Breast epithelium (tissue), 4 donors: Measurements from ENCODE around the gene SCTR. TPM values are rescaled to one million over a fixed set of nuclear protein-coding genes. Genes with fewer than 3 reads are reported as not detected.

ENCODE experiments used
- DNase-seq, 2 donors: peaks; one replicate each; pipeline ENCODE4 v3.0.0-alpha.2; 2019; ENCODE audit warnings: low spot score in 2 of 2
- H3K27ac ChIP-seq, 2 donors: fragments of 200-600 bp; sonication (generic) in 1 of 2; one replicate each; pipeline ENCODE4 v1.5.1; 2016 to 2019; ENCODE audit warnings: mild to moderate bottlenecking in 1 of 2
- H3K27me3 ChIP-seq, 2 donors: fragments of 200-600 bp; sonication (generic) in 1 of 2; one replicate each; pipeline versions ENCODE4 v1.5.1 to v1.6.0; 2017 to 2019; ENCODE audit warnings: control low read depth in 1 of 2, mild to moderate bottlenecking in 1 of 2
- H3K36me3 ChIP-seq: fragments of 200-600 bp; one replicate; pipeline ENCODE4 v1.5.1; 2019
- H3K4me1 ChIP-seq, 2 donors: fragments of 200-600 bp; sonication (generic); one replicate each; pipeline ENCODE4 v1.5.1; 2016 to 2019; ENCODE audit warnings: control low read depth in 1 of 2
- H3K4me3 ChIP-seq, 3 donors: fragments of 200-600 bp; sonication (generic); 1 replicate in 2 of 3; 2 replicates in 1 of 3; pipeline ENCODE4 v1.5.1; 2016 to 2019; ENCODE audit warnings: mild to moderate bottlenecking in 3 of 3, moderate library complexity in 2 of 3
- H3K9me3 ChIP-seq, 2 donors: fragments of 200-600 bp; sonication (generic) in 1 of 2; one replicate each; pipeline ENCODE4 v1.5.1; 2016 to 2019; ENCODE audit warnings: control low read depth in 1 of 2
- CTCF ChIP-seq, 3 donors: fragments of 450-650 bp; IDR thresholded peaks; one replicate each; pipeline ENCODE4 v1.5.1; 2016 to 2017; ENCODE audit warnings: antibody characterized with exemption in 3 of 3, mild to moderate bottlenecking in 3 of 3, moderate library complexity in 3 of 3
- POLR2A ChIP-seq: fragments of 450-650 bp; IDR thresholded peaks from one replicate; pipeline ENCODE4 v1.6.1; 2016; ENCODE audit warnings: antibody characterized with exemption, mild to moderate bottlenecking, moderate library complexity
- POLR2AphosphoS5 ChIP-seq, 3 donors: sonication (generic); formaldehyde crosslinking; IDR thresholded peaks; one replicate each; pipeline ENCODE4 v1.6.1; 2017; ENCODE audit warnings: antibody characterized with exemption in 3 of 3
- intact Hi-C: fragments of 100-400 bp; cut with DNase I; formaldehyde crosslinking; loops from one replicate; pipeline ENCODE4 v1.15.1; 2023; ENCODE audit warnings: low total_unique reads
- total RNA-seq, 3 donors: library from RNA; depleted of rRNA; stranded (reverse); fragments of >200 nt; gene quantifications; one replicate each; pipeline ENCODE4 v1.1.0, GENCODE V29; 2016

The SCTR gene
- total RNA-seq, 3 donors from 2014 or later = not detected

GRCh38 chr2:119482481-119483394 is 41.5 kb downstream of the SCTR start:
- no peak overlapping the region for H3K27ac ChIP-seq
- intact Hi-C loops = no loop called here
- no peaks in the 10 kb centered on the region for H3K27me3 ChIP-seq
- no peak overlapping the region for H3K4me3 ChIP-seq
- no peak for TF ChIP-seq CTCF (IDR thresholded peaks at IDR 0.05)
- TF ChIP-seq POLR2AphosphoS5 (IDR thresholded peaks at IDR 0.05) = no peak
- DNase-seq = peak in 1 of 2 donors; percentile 10
- H3K9me3 ChIP-seq = no peaks in the 10 kb centered on the region
- H3K36me3 ChIP-seq = no peaks in the 10 kb centered on the region
- no peaks in the 10 kb centered on the region for H3K4me1 ChIP-seq

- Histone ChIP-seq H3K9me3 (no peaks in the 10 kb centered on the region), H3K36me3 (no peaks in the 10 kb centered on the region), H3K27me3 (peaks cover 0 to 3% of the 10 kb centered on the region in 2 donors), H3K4me1 (no peaks in the 10 kb centered on the region), H3K4me3 (no peak overlapping the region), H3K27ac (no peak overlapping the region)
- TF ChIP-seq POLR2AphosphoS5 (IDR thresholded peaks at IDR 0.05) = no peak
- TF ChIP-seq POLR2A = no peak
- no peak for TF ChIP-seq CTCF (IDR thresholded peaks at IDR 0.05)
- intact Hi-C loops = no loop called here
- DNase-seq = peak in 1 of 2 donors; percentile 14
These were observed 42.5 kb downstream of the SCTR start for GRCh38 chr2:119481501-119482455.

- no peaks in the 10 kb centered on the region for H3K4me1 ChIP-seq
- no peak overlapping the region for H3K4me3 ChIP-seq
- no peaks in the 10 kb centered on the region for H3K36me3 ChIP-seq
- TF ChIP-seq POLR2A (no peak), CTCF (IDR thresholded peaks at IDR 0.05) (no peak), POLR2AphosphoS5 (IDR thresholded peaks at IDR 0.05) (no peak)
- peaks cover 0 to 3% of the 10 kb centered on the region in 2 donors for H3K27me3 ChIP-seq
- no peaks in the 10 kb centered on the region for H3K9me3 ChIP-seq
- DNase-seq = no peak
- no peak overlapping the region for H3K27ac ChIP-seq
- intact Hi-C loops = no loop called here
These were observed 43.6 kb downstream of the SCTR start for GRCh38 chr2:119480718-119481142.

GRCh38 chr2:119480184-119480583 is 44.1 kb downstream of the SCTR start:
- Histone ChIP-seq H3K4me3 (no peak overlapping the region), H3K27me3 (peaks cover 0 to 3% of the 10 kb centered on the region in 2 donors), H3K27ac (no peak overlapping the region), H3K36me3 (no peaks in the 10 kb centered on the region), H3K9me3 (no peaks in the 10 kb centered on the region), H3K4me1 (no peaks in the 10 kb centered on the region)
- TF ChIP-seq POLR2AphosphoS5 (IDR thresholded peaks at IDR 0.05) = no peak
- TF ChIP-seq POLR2A = no peak
- intact Hi-C loops = no loop called here
- no peak for DNase-seq

GRCh38 chr2:119478978-119479295 is 45.3 kb downstream of the SCTR start:
- Histone ChIP-seq H3K27ac (no peak overlapping the region), H3K4me3 (no peak overlapping the region), H3K36me3 (no peaks in the 10 kb centered on the region), H3K27me3 (peaks cover 0 to 3% of the 10 kb centered on the region in 2 donors), H3K9me3 (no peaks in the 10 kb centered on the region), H3K4me1 (no peaks in the 10 kb centered on the region)
- no peak for DNase-seq
- TF ChIP-seq POLR2A (no peak), CTCF (IDR thresholded peaks at IDR 0.05) (no peak), POLR2AphosphoS5 (IDR thresholded peaks at IDR 0.05) (no peak)
- intact Hi-C loops = loop anchor here (5.0 kb wide), 1 partner anchor 72 kb away; no protein-coding TSS in a partner anchor
